HL-60 (cell line): ENCODE data around the gene GCLC.
A peak's percentile ranks its signal among the peaks of the same experiment; 100 is the strongest.

Experiments
- DNase-seq, 2 experiments: peaks; one replicate each; pipeline ENCODE4 v3.0.0-alpha.2; 2010 to 2020; ENCODE audit warnings: low read depth in 1 of 2, low spot score in 1 of 2
- H3K27ac ChIP-seq: fragments of 250-450 bp; sonication (Bioruptor Pico); replicated peaks from 2 replicates; pipeline ENCODE4 v1.5.1; 2020; ENCODE audit warnings: mild to moderate bottlenecking, moderate library complexity
- H3K27me3 ChIP-seq: fragments of 250-450 bp; sonication (Bioruptor Pico); 2 replicates; pipeline ENCODE4 v1.5.1; 2021; ENCODE audit warnings: mild to moderate bottlenecking, moderate library complexity; ENCODE audit not compliant: insufficient read depth, poor library complexity, severe bottlenecking
- H3K4me3 ChIP-seq: replicated peaks from 2 replicates; pipeline ENCODE4 v1.5.1; 2011; ENCODE audit warnings: mild to moderate bottlenecking, control low read depth, low read length; ENCODE audit not compliant: insufficient read depth
- CTCF ChIP-seq: IDR thresholded peaks from one replicate; pipeline ENCODE4 v1.5.1; 2011; ENCODE audit warnings: low read length, control low read depth, inconsistent platforms; ENCODE audit not compliant: insufficient read depth
- GABPA ChIP-seq: IDR thresholded peaks from 2 replicates; pipeline ENCODE4 v1.6.1; 2012; ENCODE audit warnings: low read depth
- POLR2AphosphoS5 ChIP-seq: IDR thresholded peaks from 2 replicates; pipeline ENCODE4 v1.6.1; 2012; ENCODE audit warnings: low read depth
- REST ChIP-seq: IDR thresholded peaks from 2 replicates; pipeline ENCODE4 v1.6.1; 2012; ENCODE audit warnings: low read depth; ENCODE audit not compliant: insufficient replicate concordance
- SPI1 ChIP-seq: IDR thresholded peaks from 2 replicates; pipeline ENCODE4 v1.6.1; 2012; ENCODE audit warnings: low read depth, mild to moderate bottlenecking, borderline replicate concordance

Gene GCLC

GRCh38 chr6:53513056-53513455 lies 31.8 kb downstream of the GCLC start:
- DNase-seq, result no peak
- TF ChIP-seq CTCF, result no peak
- Histone ChIP-seq H3K27me3 (no peaks in the 10 kb centered on the region), H3K4me3 (no peak overlapping the region), H3K27ac (no peak overlapping the region)

GRCh38 chr6:53512626-53513025 lies 32.3 kb downstream of the GCLC start:
- Histone ChIP-seq H3K27ac (no peak overlapping the region), H3K27me3 (no peaks in the 10 kb centered on the region), H3K4me3 (no peak overlapping the region)
- no peak for DNase-seq
- no peak for TF ChIP-seq REST
- TF ChIP-seq GABPA, result no peak
- no peak for TF ChIP-seq POLR2AphosphoS5
- no peak for TF ChIP-seq CTCF
- TF ChIP-seq SPI1, result no peak

GRCh38 chr6:53510746-53511145 lies 34.2 kb downstream of the GCLC start:
- TF ChIP-seq SPI1 (no peak), REST (no peak), GABPA (no peak), POLR2AphosphoS5 (no peak), CTCF (no peak)
- Histone ChIP-seq H3K4me3 (no peak overlapping the region), H3K27ac (no peak overlapping the region), H3K27me3 (no peaks in the 10 kb centered on the region)
- no peak for DNase-seq

GRCh38 chr6:53506872-53507271 lies 38.0 kb downstream of the GCLC start:
- H3K27me3 ChIP-seq, result no peaks in the 10 kb centered on the region
- no peak overlapping the region for H3K27ac ChIP-seq
- H3K4me3 ChIP-seq, result no peak overlapping the region
- peak; percentile 76 for TF ChIP-seq SPI1
- TF ChIP-seq CTCF, result no peak
- no peak for DNase-seq
